Ramos (cell line): ENCODE results near the gene EIF5A.

Experiments used
- in situ Hi-C: fragments of 300-500 bp; cut with MboI; formaldehyde crosslinking; loops from one replicate; pipeline ENCODE4 v1.14.3; 2022; ENCODE audit warnings: low sequenced_read_pairs; ENCODE audit not compliant: unreplicated experiment

The EIF5A gene

DNA sequence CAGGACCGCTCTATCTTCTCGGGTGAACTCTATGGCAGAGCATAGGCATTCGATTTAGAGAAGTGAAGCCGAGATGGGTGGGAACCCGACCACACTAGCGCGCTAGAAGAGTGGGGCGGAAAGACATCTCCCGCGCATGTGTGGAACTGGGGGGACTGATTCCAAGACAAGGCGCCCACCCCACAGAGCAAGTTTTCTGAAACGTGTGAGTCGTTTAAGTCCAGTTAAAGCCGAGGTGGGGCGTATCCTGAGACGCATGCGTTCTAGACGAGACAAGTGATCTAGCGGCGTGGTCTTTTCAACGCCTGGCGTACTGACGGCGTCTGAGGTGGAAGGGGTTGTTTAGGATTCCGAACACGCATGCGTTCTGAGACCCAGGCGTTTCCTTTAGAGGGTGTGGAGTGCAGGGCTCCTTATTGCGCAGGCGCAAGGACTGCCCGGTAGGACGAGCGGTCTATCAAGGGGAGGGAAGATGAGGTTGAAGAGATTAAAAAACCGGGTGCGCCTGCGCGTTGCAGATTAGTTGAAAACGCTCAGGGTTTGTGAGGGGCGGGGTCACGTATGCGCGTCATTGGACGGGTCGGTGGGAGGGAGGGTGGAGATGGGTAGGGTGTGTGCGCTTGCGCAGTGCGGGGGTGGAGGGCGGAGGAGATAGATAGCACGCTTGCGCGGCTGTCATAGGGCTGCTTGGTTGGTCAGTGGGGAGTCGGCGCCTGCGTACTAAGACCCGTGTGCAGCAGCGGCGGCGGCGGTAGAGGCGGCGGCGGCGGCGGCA, at the start of gene EIF5A:
Gene EIF5A (plus strand): TSS at position 718 of the 775 bp plus-strand sequence. CDS start 2,008 bp downstream, outside the sequence.
- in situ Hi-C loops = no loop called here

DNA sequence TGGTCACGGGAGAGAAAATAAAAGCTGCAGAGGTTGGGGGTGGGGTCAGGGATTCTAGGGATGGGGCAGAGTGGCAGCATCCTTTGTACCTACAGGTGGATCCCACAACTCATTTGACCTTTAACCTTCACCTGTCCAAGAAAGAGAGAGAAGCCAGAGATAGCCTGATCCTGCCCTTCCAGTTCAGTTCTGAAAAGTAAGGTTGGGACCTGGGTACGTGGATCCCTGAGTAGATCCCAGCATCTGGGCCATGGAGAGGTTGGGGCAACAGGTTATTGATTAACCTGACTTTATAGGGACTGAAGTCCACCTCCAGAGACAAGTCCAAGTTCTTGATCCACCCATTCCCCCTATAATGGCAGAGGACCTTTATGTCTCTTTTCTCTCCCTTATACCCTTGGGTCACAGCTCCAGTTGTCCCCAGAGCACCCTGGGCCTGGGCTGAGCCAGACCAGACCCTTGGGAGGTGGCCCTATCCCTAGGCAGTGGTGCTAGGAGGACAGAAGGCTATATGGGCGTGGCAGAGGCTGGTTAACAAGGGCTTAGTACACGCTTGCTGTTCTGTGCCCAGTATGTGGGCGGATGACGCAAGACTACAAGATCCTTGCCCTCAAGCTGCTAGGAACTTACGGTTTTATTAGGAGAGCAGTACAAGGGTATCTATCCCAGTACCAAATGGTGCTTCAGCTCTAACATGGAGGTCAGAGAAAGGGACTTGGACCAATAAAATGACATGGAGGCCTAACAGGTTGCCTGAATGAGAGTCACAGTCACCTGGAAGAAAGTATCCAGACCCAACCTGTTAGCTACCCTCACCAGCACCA, 48.5 kb upstream of the EIF5A start:
- in situ Hi-C loops = no loop called here

DNA sequence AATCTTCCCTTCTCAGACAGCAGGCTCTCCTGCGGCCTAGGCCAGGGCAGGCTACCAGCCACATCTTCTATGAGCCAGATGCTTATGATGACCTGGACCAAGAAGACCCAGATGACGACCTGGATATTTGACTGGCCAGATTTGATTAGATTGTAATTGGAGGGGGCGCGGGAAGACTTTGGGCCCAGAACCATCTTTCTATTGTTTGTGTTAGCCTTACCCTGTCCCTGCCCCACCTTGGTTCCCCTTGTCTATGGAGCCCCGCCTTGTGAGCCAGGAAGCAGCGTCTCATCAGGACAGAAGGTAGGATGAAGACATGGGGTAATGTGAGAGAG, 47.9 kb upstream of the EIF5A start:
- in situ Hi-C loops = no loop called here

DNA sequence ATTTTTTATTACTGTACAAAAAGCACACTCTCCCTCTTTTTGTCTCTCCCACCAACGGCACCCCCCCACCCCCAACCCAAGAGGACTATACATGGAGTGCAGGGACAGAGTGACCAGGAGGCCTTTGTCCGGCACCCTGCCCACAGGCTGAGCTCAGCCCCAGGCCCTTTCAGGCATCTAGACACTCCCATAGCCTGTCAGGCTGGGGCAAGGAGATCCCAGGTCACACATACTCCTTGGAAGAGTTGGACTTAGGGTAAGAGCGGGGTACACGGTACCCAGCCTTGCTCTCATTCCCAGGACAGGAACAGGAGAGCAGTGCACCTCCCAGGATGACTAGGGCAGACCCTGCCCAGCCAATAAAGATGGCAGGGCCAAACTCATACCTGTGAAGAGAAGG, 47.3 kb upstream of the EIF5A start:
- in situ Hi-C loops = no loop called here

DNA sequence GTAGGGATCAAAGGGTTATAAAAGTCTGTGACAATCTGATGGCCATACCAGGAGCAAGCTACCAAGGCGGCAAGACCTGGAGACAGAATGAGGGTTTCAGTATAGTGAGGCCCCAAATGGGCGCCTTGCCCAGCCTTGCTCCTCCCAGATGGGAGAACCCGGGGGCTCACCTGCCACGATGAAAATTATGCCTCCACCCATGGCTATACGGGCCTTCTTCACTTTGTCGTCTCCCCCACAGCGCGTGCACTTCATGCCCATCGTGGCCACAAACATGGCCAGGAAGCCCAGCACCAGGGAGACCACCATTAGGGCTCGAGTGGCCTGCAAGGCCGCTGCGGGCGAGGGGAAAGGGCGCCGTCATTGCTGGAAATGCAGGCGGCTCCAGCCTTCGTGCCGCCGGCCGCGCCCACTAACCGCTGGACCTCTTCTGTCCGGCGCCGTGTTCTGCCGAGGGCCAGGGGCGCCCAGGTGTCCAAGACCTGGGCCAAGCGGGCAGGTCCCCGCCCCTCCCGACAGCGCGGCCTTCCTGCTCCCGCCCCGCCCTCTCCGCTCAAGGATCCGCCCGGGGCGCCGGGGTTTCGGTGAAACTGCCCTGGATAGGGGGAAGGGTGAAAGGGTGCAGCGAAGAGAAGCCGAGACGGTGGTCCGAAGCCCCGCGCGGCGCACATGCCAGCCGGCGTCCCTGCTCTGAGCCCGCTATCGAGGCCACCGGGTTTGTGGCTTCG, 46.6 kb upstream of the EIF5A start:
- in situ Hi-C loops = no loop called here

DNA sequence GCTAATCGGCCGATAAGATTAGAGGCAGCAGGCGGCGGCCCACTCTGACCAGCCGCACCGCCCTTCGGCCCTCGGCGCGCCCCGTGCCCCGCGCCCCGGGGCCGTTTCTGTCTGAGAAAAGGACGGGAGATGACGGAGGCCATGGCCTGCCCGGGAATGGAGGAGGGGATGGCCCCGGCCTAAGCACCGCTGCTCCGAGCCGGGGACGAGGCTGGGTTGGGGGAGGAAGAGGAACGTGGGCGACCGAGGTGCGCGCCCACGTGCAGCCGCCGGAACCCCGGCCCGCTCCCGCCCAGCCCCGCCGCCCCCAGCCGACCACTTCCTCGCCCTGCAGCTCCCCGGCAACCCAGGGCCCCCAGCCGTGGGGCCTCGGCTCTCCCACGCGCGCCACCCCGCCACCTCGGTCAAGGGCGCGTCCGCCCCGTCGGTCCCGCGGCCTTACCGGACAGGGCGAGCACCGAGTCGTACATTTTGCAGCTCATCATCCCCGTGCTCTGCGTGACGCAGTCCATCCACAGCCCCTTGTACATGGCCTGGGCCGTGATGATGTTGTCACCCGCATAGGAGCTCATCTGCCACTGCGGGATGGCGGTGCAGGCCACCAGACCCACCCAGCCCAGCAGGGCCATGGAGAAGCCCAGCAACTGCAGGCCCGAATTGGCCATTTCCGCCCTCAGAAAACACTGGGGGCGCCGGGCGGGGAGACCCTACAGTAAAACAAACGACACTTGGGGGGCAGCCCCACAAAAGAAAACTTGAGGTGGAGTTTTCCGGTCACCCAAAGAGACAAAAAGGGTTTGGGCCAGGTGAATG, 45.8 kb upstream of the EIF5A start:
- in situ Hi-C loops = no loop called here

DNA sequence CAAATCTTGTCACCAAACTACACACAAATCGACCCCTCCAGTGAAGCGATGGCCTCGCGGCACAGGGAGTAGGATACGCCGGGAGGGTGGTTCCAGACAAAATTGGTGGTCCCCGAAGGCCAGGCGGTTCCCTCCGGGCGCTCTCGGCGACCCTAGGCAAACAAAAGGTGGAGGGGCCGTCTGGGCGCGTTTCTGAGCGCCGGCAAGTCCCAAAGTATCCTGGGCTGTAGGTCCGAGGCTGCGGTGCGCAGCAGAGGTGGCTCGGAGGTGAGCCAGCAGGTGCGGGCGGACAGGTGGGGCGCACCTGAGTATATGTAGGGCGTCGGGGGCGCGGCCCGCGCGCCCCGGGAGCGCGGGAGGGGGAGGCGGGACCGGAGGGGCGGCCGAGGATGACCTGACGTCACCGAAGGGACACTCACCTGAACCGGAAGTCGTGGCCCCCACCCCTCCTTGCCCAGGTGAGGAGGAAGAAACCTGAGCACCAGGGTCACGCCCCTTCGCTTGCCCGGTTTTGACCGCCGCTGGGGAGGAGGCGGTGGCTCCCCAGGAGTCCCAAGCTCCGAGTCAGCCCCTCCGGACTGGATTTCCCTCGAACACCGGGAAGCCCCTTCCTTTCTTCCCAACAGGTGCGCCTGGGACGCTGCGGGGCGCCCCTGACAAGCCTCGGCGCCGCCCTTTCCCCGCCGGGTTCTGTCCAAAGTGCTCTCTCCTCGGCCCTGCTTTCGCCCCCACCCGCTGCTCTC, 45.1 kb upstream of the EIF5A start, which contains the start of gene CLDN7:
Gene CLDN7 (minus strand): TSS at position 287 of the 743 bp plus-strand sequence. CDS start 435 bp downstream, outside the sequence.
- in situ Hi-C loops = no loop called here

DNA sequence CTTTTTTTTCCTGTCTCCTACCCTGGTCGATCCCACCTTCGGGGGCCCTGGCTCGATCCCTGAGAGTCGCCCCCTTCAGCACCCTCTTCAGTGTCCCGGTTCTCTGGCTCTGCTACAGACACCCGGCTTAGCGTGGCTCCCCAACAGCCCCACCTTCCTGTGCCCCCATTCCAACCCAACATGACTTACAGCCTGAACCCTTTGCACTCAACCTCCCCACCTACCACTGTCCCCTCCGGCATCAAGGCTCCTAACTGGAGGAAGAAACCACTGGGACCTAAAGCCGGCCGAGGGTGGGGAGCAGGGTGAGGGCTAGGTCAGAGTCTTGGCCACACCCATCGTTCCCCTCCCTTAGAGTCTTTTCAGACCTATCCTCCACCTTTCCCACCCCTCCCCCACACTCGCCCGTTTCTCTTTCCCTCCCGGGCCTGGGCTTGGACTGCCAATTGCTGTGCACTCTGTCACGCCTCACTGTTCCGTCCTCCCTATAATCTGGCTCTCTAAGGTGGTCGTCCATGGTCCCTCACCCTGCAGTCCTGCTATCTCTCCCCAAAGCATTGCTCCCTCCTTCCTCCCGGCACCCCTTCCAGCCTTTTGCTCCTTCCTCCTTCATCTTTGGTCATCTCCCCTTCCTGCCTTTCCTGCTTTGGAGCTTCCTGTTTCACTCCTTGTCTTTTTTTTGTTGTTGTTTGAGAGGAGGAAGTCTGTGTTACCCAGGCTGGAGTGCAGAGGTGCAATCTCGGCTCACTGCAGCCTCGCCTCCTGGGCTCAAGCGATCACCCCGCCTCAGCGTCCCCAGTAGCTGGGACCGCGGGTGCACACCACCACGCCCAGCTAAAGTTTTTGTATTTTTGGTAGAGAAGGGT, 44.3 kb upstream of the EIF5A start:
- in situ Hi-C loops = no loop called here

DNA sequence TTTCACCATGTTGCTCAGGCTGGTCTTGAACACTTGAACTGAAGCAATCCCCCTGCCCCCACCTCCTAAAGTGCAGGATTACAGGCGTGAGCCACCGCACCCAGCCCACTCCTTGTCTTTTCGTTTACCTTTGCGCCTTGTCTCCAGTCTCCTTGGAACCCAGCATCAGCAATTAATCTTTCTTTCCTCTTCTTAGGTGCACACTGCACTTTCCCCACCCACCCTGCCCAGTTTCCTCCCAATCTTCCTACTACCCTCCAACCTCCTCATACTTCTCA, 43.7 kb upstream of the EIF5A start:
- in situ Hi-C loops = no loop called here

DNA sequence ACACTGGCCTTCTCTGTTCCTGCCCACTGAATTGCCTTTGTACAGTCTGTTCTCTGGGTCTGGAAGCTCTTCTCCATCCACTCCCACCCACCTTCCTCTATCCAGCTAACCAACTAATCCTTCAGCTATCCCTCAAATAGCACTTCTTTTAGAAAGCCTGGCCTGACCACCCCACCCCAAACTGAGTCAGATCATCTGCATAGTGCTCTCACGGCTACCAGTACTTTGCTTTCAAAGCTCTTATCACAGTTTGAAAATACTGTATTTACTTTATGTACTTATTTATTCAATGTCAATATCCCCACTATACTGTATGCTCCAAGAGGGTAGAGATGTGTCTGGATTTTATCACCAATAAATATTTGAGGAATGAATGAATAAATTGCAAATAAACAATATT, 40.6 kb upstream of the EIF5A start:
- in situ Hi-C loops = no loop called here

DNA sequence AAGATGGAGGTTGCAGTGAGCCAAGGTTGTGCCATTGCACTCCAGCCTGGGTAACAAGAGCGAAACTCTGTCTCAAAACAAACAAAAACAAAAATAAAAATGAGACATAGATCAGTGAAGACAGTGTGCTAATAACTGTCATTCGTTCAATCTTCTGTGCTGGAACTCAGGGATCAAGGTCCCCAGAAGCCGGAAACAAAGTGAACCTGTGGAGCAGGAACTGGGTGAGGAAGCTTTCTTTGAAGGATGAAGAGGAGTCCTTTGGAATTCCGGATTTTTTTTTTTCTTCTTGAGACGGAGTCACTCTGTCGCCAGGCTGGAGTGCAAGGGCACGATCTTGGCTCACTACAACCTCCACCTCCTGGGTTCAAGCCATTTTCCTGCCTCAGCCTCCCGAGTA, 28.0 kb upstream of the EIF5A start:
- in situ Hi-C loops = loop anchor here (10.0 kb wide), 1 partner anchor 65 kb away; no protein-coding TSS in a partner anchor

DNA sequence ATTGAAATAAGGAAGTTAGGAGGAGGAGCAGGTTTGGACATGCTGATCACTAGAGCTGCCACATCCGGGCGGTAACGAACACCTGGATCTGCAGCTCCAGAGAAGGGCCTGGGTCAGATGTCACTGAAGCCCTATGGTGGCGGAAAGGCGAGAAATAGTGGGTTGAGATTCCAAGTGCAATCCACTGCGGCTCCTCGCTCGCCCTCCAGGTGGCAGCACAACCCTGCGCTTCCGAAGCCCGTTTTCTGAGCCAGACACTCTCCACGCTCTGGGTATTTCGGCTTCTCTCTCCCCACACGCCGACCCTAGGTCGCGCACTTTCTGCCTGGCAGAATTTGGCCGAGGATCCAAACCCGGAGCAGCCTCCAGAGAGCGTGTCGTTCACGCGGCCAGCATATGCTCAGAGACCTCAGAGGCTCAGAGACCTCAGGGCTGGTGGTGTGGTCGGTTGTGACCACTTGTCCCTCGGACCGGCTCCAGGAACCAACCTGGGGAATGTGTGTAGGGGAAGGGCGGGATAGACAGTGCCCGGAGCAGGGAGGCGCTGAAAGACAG, 26.8 kb upstream of the EIF5A start:
- in situ Hi-C loops = no loop called here

DNA sequence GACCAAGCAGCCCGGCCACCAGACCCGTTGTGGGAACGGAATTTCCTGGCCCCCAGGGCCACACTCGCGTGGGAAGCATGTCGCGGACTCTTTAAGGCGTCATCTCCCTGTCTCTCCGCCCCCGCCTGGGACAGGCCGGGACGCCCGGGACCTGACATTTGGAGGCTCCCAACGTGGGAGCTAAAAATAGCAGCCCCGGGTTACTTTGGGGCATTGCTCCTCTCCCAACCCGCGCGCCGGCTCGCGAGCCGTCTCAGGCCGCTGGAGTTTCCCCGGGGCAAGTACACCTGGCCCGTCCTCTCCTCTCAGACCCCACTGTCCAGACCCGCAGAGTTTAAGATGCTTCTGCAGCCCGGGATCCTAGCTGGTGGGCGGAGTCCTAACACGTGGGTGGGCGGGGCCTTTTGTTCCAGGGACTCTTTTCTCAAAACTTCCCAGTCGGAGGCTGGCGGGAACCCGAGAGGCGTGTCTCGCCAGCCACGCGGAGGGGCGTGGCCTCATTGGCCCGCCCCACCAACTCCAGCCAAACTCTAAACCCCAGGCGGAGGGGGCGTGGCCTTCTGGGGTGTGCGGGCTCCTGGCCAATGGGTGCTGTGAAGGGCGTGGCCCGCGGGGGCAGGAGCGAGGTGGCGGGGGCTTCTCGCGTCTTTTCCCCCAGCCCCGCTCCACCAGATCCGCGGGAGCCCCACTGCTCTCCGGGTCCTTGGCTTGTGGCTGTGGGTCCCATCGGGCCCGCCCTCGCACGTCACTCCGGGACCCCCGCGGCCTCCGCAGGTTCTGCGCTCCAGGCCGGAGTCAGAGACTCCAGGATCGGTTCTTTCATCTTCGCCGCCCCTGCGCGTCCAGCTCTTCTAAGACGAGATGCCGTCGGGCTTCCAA, 26.1 kb upstream of the EIF5A start, which contains the start of gene SLC2A4:
Gene SLC2A4 (plus strand): TSS at position 645 of the 879 bp plus-strand sequence. CDS start 217 bp downstream, at position 862.
- in situ Hi-C loops = no loop called here

DNA sequence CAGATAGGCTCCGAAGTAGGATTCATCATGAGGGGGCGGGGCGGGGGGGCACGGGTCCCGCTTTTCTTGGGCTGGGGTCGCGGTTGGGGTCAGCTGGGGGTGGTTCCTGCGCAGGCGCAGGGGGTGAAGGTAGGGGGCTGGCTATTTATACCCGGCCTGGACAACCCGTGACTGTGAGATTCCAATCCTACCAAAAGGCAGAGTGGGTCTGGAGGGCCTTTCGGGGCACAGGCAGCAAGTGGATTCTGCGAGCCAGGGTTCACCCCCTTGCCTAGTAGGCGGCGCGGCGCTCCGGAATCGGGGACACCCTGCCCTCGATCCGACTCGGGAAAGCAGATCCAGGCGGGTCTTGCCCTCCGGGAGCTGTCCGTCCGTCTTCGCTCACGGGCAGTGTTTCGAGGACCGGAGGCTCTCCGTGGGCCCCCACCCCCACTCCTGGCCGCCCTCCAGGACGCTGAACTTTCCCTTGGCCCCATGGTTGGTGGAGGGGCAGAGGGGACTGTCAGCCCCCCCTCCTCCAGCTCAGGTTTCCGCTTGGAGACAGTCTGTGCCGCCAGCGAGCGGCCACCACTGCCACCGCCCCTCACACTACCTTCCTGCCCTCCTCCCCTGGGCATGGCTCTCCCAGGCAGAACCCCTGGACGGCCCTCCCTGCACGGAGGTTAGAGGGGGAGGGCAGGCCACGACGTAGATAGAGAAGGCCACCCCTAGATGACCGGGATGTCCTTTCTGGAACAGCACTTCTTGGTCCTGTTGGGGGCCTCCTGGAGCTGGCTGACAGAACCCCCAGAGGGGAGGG, 25.3 kb upstream of the EIF5A start:
- in situ Hi-C loops = no loop called here

DNA sequence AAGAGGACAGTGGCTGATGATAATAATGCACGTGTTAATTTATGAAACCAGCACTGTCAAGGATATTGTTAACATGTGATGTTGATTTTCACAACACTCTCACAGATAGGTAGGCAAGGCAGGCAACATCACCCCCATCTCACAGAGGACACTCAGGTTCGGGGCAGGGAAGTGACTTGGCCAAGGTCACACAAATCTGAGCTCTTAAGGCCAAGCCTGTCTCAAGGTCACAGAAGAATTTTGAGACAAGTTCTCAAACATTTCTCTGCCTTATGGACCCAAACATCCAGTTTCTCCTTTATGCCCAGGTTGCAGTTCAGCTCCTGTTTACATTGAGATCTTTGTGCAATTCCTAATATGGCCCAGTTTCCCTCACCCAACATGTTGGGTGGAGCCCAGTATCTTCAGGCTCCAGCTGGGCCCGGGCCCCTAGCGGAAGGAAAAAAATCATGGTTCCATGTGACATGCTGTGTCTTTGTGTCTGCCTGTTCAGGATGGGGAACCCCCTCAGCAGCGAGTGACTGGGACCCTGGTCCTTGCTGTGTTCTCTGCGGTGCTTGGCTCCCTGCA, 24.6 kb upstream of the EIF5A start:
- in situ Hi-C loops = no loop called here
